Effector memory CD8-positive, alpha-beta T cell (primary cell): ENCODE measurements around the gene ODC1.
A peak's percentile ranks its signal among the peaks of the same experiment; 100 is the strongest.
"Not testable (repeated sequence)": the region's sequence is repeated elsewhere in the genome, so short reads cannot be mapped to it uniquely, and the experiment has no call there.

Source experiments
- ATAC-seq: fragments of 150-1000 bp; cut with Tn5 transposase; replicated peaks from 2 replicates; pipeline ENCODE4 v1.10.0; 2021; ENCODE audit warnings: mild to moderate bottlenecking, moderate library complexity
- DNase-seq, 3 experiments: peaks; one replicate each; pipeline ENCODE4 v3.0.0; 2021
- H3K27ac Mint-ChIP-seq, 2 donors: one replicate each; pipeline ENCODE4 v1.8.0; 2022; ENCODE audit warnings: mild to moderate bottlenecking in 2 of 2, mixed read lengths in 2 of 2, moderate library complexity in 2 of 2
- H3K27me3 Mint-ChIP-seq, 2 donors: one replicate each; pipeline ENCODE4 v1.8.0; 2022; ENCODE audit warnings: mixed read lengths in 2 of 2
- H3K36me3 Mint-ChIP-seq: one replicate; pipeline ENCODE4 v1.8.0; 2022; ENCODE audit warnings: mild to moderate bottlenecking, moderate library complexity, mixed read lengths; ENCODE audit not compliant: insufficient read depth
- H3K4me1 Mint-ChIP-seq, 2 donors: one replicate each; pipeline ENCODE4 v1.8.0; 2022; ENCODE audit warnings: low read depth in 2 of 2, mixed read lengths in 2 of 2
- H3K4me3 Mint-ChIP-seq, 2 donors: one replicate each; pipeline ENCODE4 v1.8.0; 2022; ENCODE audit warnings: mild to moderate bottlenecking in 2 of 2, mixed read lengths in 2 of 2, moderate library complexity in 2 of 2
- H3K9me3 Mint-ChIP-seq, 2 donors: one replicate each; pipeline ENCODE4 v1.8.0; 2022; ENCODE audit warnings: mixed read lengths in 2 of 2
- total RNA-seq, 9 experiments: gene quantifications; one replicate each; lab custom pipeline; 2026; lab: John Stamatoyannopoulos, UW

ODC1 gene
- 74.4 to 1,037 (median 534) reads per million in 9 experiments for total RNA-seq

GRCh38 chr2:10447895-10448575, at the start of gene ODC1:
ODC1 (minus strand) TSS chr2:10448327; CDS start chr2:10445032, 3,295 bp downstream.
- ATAC-seq (peak; percentile 78), DNase-seq (peak; percentile 97 to 98 (median 98))
- peak within 1 kb of the TSS; percentile 89 to 93 for H3K27ac Mint-ChIP-seq
- H3K27me3 Mint-ChIP-seq: no peaks in the 10 kb centered on the region
- H3K36me3 Mint-ChIP-seq: peaks cover 53% of the 10 kb centered on the region
- peak within 1 kb of the TSS; percentile 80 to 88 for H3K4me3 Mint-ChIP-seq
- H3K9me3 Mint-ChIP-seq: no peaks in the 10 kb centered on the region
- peaks cover 13 to 17% of the 10 kb centered on the region in 2 donors for H3K4me1 Mint-ChIP-seq

GRCh38 chr2:10497797-10498251, 49.7 kb upstream of the ODC1 start:
- ATAC-seq: peak; percentile 66
- H3K27me3 Mint-ChIP-seq: peaks cover 20 to 37% of the 10 kb centered on the region in 2 donors
- no peaks in the 10 kb centered on the region for H3K9me3 Mint-ChIP-seq
- H3K4me1 Mint-ChIP-seq: peaks cover 15 to 28% of the 10 kb centered on the region in 2 donors
- peak overlapping the region; percentile 67 to 71 for H3K4me3 Mint-ChIP-seq
- H3K36me3 Mint-ChIP-seq: peaks cover 12% of the 10 kb centered on the region
- H3K27ac Mint-ChIP-seq: peak overlapping the region; percentile 85 to 97
- peak; percentile 62 to 64 (median 62) for DNase-seq

GRCh38 chr2:10495988-10496313, 47.8 kb upstream of the ODC1 start:
- Mint-ChIP-seq H3K27me3 (peaks cover 8 to 24% of the 10 kb centered on the region in 2 donors), H3K27ac (peak overlapping the region in 1 of 2 donors; percentile 81), H3K36me3 (peaks cover 12% of the 10 kb centered on the region), H3K4me3 (no peak overlapping the region), H3K4me1 (peaks cover 15 to 28% of the 10 kb centered on the region in 2 donors), H3K9me3 (no peaks in the 10 kb centered on the region)
- ATAC-seq: no peak
- no peak for DNase-seq

- Mint-ChIP-seq H3K27ac (peak overlapping the region; percentile 69 to 81), H3K9me3 (no peaks in the 10 kb centered on the region), H3K27me3 (peaks cover 8 to 24% of the 10 kb centered on the region in 2 donors), H3K36me3 (peaks cover 12% of the 10 kb centered on the region), H3K4me3 (peak overlapping the region in 1 of 2 donors; percentile 2), H3K4me1 (peaks cover 15 to 28% of the 10 kb centered on the region in 2 donors)
- no peak for DNase-seq
- ATAC-seq: no peak
Observed at GRCh38 chr2:10495311-10495987, 47.3 kb upstream of the ODC1 start.

- H3K4me3 Mint-ChIP-seq: peak overlapping the region in 1 of 2 donors; percentile 65
- DNase-seq (no peak), ATAC-seq (no peak)
- H3K9me3 Mint-ChIP-seq: no peaks in the 10 kb centered on the region
- peaks cover 12% of the 10 kb centered on the region for H3K36me3 Mint-ChIP-seq
- peaks cover 8 to 24% of the 10 kb centered on the region in 2 donors for H3K27me3 Mint-ChIP-seq
- H3K4me1 Mint-ChIP-seq: peaks cover 15 to 28% of the 10 kb centered on the region in 2 donors
- peak overlapping the region; percentile 86 to 90 for H3K27ac Mint-ChIP-seq
Observed at GRCh38 chr2:10494351-10495066, 46.4 kb upstream of the ODC1 start.

GRCh38 chr2:10493634-10494281, 45.6 kb upstream of the ODC1 start:
- peak overlapping the region; percentile 86 to 90 for H3K27ac Mint-ChIP-seq
- ATAC-seq (peak; percentile 91), DNase-seq (peak; percentile 83 to 84 (median 84))
- H3K9me3 Mint-ChIP-seq: peaks cover 0 to under 1% of the 10 kb centered on the region in 2 donors
- H3K4me1 Mint-ChIP-seq: peaks cover 16 to 28% of the 10 kb centered on the region in 2 donors
- peak overlapping the region; percentile 41 to 65 for H3K4me3 Mint-ChIP-seq
- peaks cover 12% of the 10 kb centered on the region for H3K36me3 Mint-ChIP-seq
- peaks cover 8 to 20% of the 10 kb centered on the region in 2 donors for H3K27me3 Mint-ChIP-seq

- Mint-ChIP-seq H3K27ac (peak overlapping the region; percentile 86 to 90), H3K27me3 (peaks cover 3 to 14% of the 10 kb centered on the region in 2 donors), H3K4me1 (peaks cover 20 to 29% of the 10 kb centered on the region in 2 donors), H3K4me3 (peak overlapping the region; percentile 41 to 65), H3K9me3 (peaks cover 0 to 3% of the 10 kb centered on the region in 2 donors), H3K36me3 (peaks cover 14% of the 10 kb centered on the region)
- no peak for DNase-seq
- no peak for ATAC-seq
Observed at GRCh38 chr2:10493075-10493633, 45.0 kb upstream of the ODC1 start.

- peaks cover 13% of the 10 kb centered on the region for H3K36me3 Mint-ChIP-seq
- peak overlapping the region in 1 of 2 donors; percentile 66 for H3K27ac Mint-ChIP-seq
- ATAC-seq (no peak), DNase-seq (no peak)
- H3K4me3 Mint-ChIP-seq: no peak overlapping the region
- no peaks in the 10 kb centered on the region for H3K27me3 Mint-ChIP-seq
- peaks cover 0 to 5% of the 10 kb centered on the region in 2 donors for H3K9me3 Mint-ChIP-seq
- H3K4me1 Mint-ChIP-seq: peaks cover 30 to 36% of the 10 kb centered on the region in 2 donors
Observed at GRCh38 chr2:10490806-10491291, 42.7 kb upstream of the ODC1 start.

GRCh38 chr2:10489842-10490555, 41.9 kb upstream of the ODC1 start:
- peaks cover 0 to 5% of the 10 kb centered on the region in 2 donors for H3K9me3 Mint-ChIP-seq
- peak overlapping the region in 1 of 2 donors; percentile 55 for H3K27ac Mint-ChIP-seq
- peaks cover 9% of the 10 kb centered on the region for H3K36me3 Mint-ChIP-seq
- H3K4me1 Mint-ChIP-seq: peaks cover 27 to 31% of the 10 kb centered on the region in 2 donors
- ATAC-seq (no peak), DNase-seq (no peak)
- H3K27me3 Mint-ChIP-seq: no peaks in the 10 kb centered on the region
- no peak overlapping the region for H3K4me3 Mint-ChIP-seq

GRCh38 chr2:10488142-10488541, 40.0 kb upstream of the ODC1 start:
- H3K4me1 Mint-ChIP-seq: peaks cover 18 to 20% of the 10 kb centered on the region in 2 donors
- DNase-seq, H3K27me3 Mint-ChIP-seq, H3K36me3 Mint-ChIP-seq, H3K9me3 Mint-ChIP-seq: not testable (repeated sequence)
- H3K4me3 Mint-ChIP-seq: peak overlapping the region; percentile 57 to 58
- ATAC-seq: peak; percentile 29
- peak overlapping the region; percentile 94 for H3K27ac Mint-ChIP-seq

GRCh38 chr2:10487741-10488104, 39.6 kb upstream of the ODC1 start:
- H3K9me3 Mint-ChIP-seq, H3K36me3 Mint-ChIP-seq, DNase-seq, H3K27me3 Mint-ChIP-seq: not testable (repeated sequence)
- Mint-ChIP-seq H3K27ac (peak overlapping the region; percentile 94), H3K4me1 (peaks cover 17 to 20% of the 10 kb centered on the region in 2 donors), H3K4me3 (peak overlapping the region; percentile 57 to 58)
- ATAC-seq: peak; percentile 27
